Measurements from ENCODE around the gene HEATR5A.
"Not testable (repeated sequence)": the region's sequence is repeated elsewhere in the genome, so short reads cannot be mapped to it uniquely, and the experiment has no call there.

The HEATR5A gene

DNA sequence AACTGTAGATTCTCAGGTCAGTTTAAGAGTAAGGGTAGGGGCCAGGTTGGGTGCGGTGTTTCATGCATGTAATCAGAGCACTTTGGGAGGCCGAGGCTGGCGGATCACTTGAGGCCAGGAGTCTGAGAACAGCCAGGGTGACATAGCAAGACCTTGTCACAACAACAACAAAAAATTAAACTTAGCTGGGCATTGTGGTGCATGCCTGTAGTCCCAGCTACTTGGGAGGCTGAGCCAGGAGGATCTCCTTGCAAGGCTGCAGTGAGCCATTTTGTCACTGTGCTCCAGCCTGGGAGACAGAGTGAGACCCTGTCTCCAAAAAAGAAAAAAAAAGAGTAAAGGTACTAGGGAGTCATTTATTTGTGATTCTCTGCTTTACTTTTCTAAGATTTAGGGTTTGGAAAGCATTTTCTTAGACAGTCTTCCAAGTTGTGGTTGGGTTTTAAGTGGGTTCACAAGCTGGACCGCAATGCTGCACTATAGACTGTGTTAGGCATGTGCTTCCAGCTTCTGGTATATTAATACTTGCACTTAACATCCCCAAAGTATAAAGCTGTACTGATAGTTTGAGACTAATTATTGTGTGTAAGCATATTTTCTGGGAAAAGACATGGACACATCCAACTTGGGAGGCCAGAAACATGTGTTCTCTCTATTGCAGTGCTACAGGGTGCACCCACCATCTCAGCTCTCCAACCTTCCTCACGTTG lies 163.7 kb downstream of the HEATR5A start:
- no peak for DNase-seq

- not testable (repeated sequence) for DNase-seq
Measured at GRCh38 chr14:31255918-31256317, 164.4 kb downstream of the HEATR5A start.

- DNase-seq = no peak
Measured at GRCh38 chr14:31255286-31255685, 165.1 kb downstream of the HEATR5A start.

DNA sequence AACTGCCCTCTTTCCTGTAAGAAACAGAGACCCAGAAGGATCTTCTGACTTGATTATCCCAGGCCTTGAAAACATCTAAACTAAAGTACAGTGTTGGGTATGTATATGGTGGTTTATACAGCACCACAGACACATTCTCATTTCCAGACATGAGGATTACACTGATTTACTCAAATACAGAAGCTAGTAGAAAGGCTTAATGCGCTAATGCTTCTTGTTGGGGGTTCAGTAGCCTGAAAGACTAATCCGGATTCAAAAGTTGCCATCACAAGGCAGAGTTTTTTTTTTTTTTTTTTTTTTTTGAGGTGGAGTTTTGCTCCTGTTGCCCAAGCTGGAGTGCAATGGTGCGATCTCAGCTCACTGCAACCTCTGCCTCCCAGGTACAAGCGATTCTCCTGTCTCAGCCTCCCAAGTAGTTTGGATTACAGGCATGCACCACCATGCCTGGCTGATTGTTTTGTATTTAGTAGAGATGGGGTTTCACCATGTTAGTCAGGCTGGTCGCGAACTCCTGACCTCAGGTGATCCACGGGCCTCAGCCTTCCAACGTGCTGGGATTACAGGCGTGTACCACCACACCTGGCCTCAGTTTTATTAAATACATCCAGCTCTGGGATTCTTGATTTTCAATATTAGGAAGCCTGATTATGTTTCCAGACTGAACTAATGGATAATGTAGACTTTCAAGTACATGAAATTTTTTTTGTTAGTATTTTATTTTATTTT lies 166.4 kb downstream of the HEATR5A start:
- no peak for DNase-seq

GRCh38 chr14:31252865-31253264 lies 167.5 kb downstream of the HEATR5A start:
- DNase-seq = no peak

DNA sequence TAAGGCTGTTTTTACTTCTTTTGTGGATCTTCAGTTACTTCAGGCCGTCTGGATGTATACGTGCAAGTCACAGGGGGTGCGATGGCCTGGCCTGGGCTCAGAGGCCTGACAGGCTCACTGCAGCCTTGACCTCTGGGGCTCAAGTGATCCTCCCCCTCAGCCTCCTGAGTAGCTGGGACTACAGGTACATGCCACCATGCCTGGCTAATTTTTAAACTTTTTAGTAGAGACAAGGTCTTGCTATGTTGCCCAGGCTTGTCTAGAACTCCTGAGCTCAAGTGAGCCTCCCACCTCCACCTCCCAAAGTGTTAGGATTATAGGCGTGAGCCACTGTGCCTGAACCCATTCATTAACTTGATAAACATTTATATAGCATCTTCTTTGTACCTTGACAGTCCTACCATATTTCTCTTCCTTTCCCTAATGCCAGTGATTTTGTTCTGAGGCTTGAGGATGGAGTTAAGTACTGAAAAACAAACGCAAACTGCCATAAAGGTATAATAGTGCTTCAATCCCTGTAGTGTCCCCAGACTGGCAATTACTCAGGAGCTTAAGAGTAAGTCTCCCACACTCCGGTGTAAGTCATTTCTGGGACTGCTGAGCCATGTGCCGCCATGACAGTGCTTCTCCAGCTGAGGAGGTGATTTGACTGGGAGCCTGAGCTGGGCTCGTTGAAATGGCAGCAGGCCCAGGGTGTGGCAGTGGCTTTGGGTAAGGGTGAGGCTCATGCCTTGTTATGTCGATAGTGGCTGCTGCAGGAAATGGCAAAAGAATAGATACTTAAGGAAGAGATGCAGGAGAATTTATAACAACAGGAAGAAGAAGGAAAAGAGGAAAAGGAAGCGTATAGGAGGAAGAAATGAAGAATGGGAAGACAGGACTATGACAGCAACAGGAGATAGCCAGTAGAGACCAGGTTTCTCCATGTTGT lies 169.1 kb downstream of the HEATR5A start:
- no peak for DNase-seq

DNA sequence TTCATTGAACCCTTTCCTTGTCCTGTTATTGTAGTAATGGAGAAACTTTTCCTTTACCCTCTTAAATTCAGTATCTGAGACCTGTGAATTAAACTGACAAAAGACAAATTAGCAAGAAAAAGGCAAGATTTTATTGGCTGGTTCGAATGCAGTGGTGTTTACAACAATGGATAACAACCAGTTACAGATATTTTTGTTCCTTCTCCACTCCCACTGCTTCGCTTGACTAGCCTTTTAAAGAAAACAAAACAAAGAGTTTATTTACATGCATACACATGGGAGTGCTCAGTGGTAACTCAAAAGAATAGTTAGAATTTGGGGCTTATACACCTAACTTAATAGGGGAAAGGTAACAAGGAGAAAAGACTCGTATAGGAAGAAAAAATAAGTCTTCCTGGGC lies 175.7 kb downstream of the HEATR5A start:
- DNase-seq = no peak

- DNase-seq = no peak
Measured at GRCh38 chr14:31243860-31244259, 176.5 kb downstream of the HEATR5A start.

GRCh38 chr14:31242161-31242940 lies 178.0 kb downstream of the HEATR5A start:
- peak in 1 of 4 experiments; percentile 39 for DNase-seq

Measured in suppressor macrophage (primary cell).